Hepatocyte (in vitro differentiated cells): ENCODE measurements around the gene N4BP3.

Source experiments
- EZH2phosphoT487 ChIP-seq: fragments of 200-600 bp; sonication (generic); IDR thresholded peaks from one replicate; pipeline ENCODE4 v1.6.1; 2018; ENCODE audit warnings: antibody characterized with exemption, mild to moderate bottlenecking, low read depth, moderate library complexity; ENCODE audit not compliant: unreplicated experiment, severe bottlenecking
- TF ChIP-seq, protein P1 (sequence below): fragments of 200-600 bp; sonication (generic); IDR thresholded peaks from 2 replicates; pipeline ENCODE4 v1.5.1; 2016; ENCODE audit warnings: antibody characterized with exemption, mild to moderate bottlenecking; ENCODE audit not compliant: poor library complexity

DNA sequence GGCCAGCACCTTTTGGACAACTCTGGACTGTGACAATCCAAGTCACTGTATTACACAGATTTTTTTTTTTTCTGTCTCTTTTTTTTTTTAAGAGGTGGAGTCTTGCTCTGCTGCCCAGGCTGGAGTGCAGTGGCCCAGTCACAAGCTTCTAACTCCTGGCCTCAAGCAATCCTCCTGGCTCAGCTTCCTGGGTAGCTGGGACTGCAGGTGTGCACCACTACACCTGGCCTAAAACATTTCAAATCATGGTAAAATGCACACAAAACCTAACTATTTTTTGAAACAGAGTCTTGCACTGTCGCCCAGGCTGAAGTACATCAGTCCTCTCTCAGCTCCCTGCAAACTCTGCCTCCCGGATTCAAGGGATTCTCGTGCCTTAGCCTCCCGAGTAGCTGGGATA, 7.2 kb upstream of the N4BP3 start:
- TF ChIP-seq, protein P1, sequence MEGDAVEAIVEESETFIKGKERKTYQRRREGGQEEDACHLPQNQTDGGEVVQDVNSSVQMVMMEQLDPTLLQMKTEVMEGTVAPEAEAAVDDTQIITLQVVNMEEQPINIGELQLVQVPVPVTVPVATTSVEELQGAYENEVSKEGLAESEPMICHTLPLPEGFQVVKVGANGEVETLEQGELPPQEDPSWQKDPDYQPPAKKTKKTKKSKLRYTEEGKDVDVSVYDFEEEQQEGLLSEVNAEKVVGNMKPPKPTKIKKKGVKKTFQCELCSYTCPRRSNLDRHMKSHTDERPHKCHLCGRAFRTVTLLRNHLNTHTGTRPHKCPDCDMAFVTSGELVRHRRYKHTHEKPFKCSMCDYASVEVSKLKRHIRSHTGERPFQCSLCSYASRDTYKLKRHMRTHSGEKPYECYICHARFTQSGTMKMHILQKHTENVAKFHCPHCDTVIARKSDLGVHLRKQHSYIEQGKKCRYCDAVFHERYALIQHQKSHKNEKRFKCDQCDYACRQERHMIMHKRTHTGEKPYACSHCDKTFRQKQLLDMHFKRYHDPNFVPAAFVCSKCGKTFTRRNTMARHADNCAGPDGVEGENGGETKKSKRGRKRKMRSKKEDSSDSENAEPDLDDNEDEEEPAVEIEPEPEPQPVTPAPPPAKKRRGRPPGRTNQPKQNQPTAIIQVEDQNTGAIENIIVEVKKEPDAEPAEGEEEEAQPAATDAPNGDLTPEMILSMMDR = no peak
- TF ChIP-seq EZH2phosphoT487 = no peak
